HCT116 (cell line): ENCODE data around the gene TGFBR3. TPM values are rescaled to one million over a fixed set of nuclear protein-coding genes. Genes with fewer than 3 reads are reported as not detected.

Source experiments
- ATAC-seq: fragments of 200-7000 bp; cut with Tn5 transposase; 2 replicates; pipeline ENCODE4 v1.9.1; 2020; ENCODE audit warnings: mild to moderate bottlenecking, moderate library complexity
- BruUV-seq: library from RNA; stranded (reverse); fragments of 400-500 nt; replicated peaks from 2 replicates; lab custom pipeline; 2021; lab: Mats Ljungman, UMichigan
- CTCF ChIA-PET: fragments of 300-600 bp; sonication (Branson Sonifier 250); formaldehyde crosslinking; loops from one replicate; lab custom pipeline; 2021; ENCODE audit warnings: antibody characterized with exemption; lab: Charles Lee
- POLR2A ChIA-PET: fragments of 300-600, 350-600 bp; sonication (Branson Sonifier 250); formaldehyde crosslinking; loops from one replicate; lab custom pipeline; 2021; ENCODE audit warnings: antibody characterized with exemption; lab: Charles Lee
- RAD21 ChIA-PET, 2 experiments: fragments of 300-600 bp; sonication (Branson Sonifier 250); formaldehyde crosslinking; loops; one replicate each; lab custom pipeline; 2023; ENCODE audit warnings: low total read pairs in 2 of 2; ENCODE audit not compliant: uncharacterized antibody in 2 of 2, unreplicated experiment in 2 of 2, low non-redundant PET in 1 of 2; lab: Charles Lee
- DNase-seq: peaks from one replicate; pipeline ENCODE4 v3.0.0-alpha.2; 2010; ENCODE audit warnings: low read depth, low spot score
- H2AFZ ChIP-seq: fragments of 200-600 bp; shearing (Covaris generic), sonication (generic); 2 replicates; pipeline ENCODE4 v1.6.1; 2017; ENCODE audit warnings: low read depth, mixed run types, mixed read lengths, antibody characterized with exemption, low read length; ENCODE audit not compliant: poor library complexity, severe bottlenecking
- H3K27ac ChIP-seq: 2 replicates; pipeline ENCODE4 v1.5.1; 2012; ENCODE audit warnings: low read depth, low read length
- H3K27me3 ChIP-seq: fragments of 200-600 bp; sonication (generic); 2 replicates; pipeline ENCODE4 v1.6.1; 2016; ENCODE audit warnings: mixed run types, low read length, mixed read lengths; ENCODE audit not compliant: insufficient read depth
- H3K36me3 ChIP-seq, 2 experiments: fragments of 200-500 bp in 1 of 2; fragments of 200-600 bp in 1 of 2; sonication (Bioruptor generic) in 1 of 2; sonication (generic) in 1 of 2; 2 replicates each; pipeline versions ENCODE4 v1.5.1 to v1.6.1; 2014 to 2016; ENCODE audit warnings: low read length in 2 of 2, inconsistent platforms in 1 of 2, mixed read lengths in 1 of 2, mixed run types in 1 of 2; ENCODE audit not compliant: insufficient read depth in 2 of 2, control insufficient read depth in 1 of 2
- H3K4me1 ChIP-seq, 2 experiments: fragments of 200-600 bp in 1 of 2; sonication (generic) in 1 of 2; 2 replicates each; pipeline versions ENCODE4 v1.5.1 to v1.6.1; 2012 to 2017; ENCODE audit warnings: low read length in 2 of 2, inconsistent platforms in 1 of 2, mild to moderate bottlenecking in 1 of 2, mixed read lengths in 1 of 2, mixed run types in 1 of 2, moderate library complexity in 1 of 2; ENCODE audit not compliant: insufficient read depth in 2 of 2, control insufficient read depth in 1 of 2
- H3K4me2 ChIP-seq: fragments of 200-600 bp; sonication (generic); 2 replicates; pipeline ENCODE4 v1.6.1; 2017; ENCODE audit warnings: mixed run types, low read length, mixed read lengths
- H3K4me3 ChIP-seq, 2 experiments: fragments of 200-600 bp in 1 of 2; sonication (generic) in 1 of 2; replicated peaks in 1 of 2; 2 replicates each; pipeline ENCODE4 v1.5.1; 2011 to 2016; ENCODE audit warnings: low read length in 2 of 2, control low read depth in 1 of 2, low read depth in 1 of 2, mild to moderate bottlenecking in 1 of 2, mixed read lengths in 1 of 2, mixed run types in 1 of 2
- H3K79me2 ChIP-seq: fragments of 200-600 bp; sonication (generic); 2 replicates; pipeline ENCODE4 v1.6.1; 2017; ENCODE audit warnings: mild to moderate bottlenecking, mixed run types, low read length, moderate library complexity, mixed read lengths; ENCODE audit not compliant: insufficient read depth
- H3K9ac ChIP-seq: fragments of 200-600 bp; sonication (generic); 2 replicates; pipeline ENCODE4 v1.6.1; 2016; ENCODE audit warnings: low read length, mixed read lengths
- H3K9me2 ChIP-seq: fragments of 200-600 bp; sonication (generic), shearing (Covaris generic); 2 replicates; pipeline ENCODE4 v1.6.1; 2017; ENCODE audit warnings: mixed run types, mild to moderate bottlenecking, moderate library complexity; ENCODE audit not compliant: insufficient read depth
- H3K9me3 ChIP-seq, 2 experiments: fragments of 200-500 bp in 1 of 2; fragments of 200-600 bp in 1 of 2; sonication (Bioruptor generic) in 1 of 2; sonication (generic) in 1 of 2; 2 replicates each; pipeline ENCODE4 v1.6.1; 2014 to 2017; ENCODE audit warnings: low read length in 2 of 2, mixed read lengths in 2 of 2, inconsistent platforms in 1 of 2, low read depth in 1 of 2, mild to moderate bottlenecking in 1 of 2, mixed run types in 1 of 2, moderate library complexity in 1 of 2; ENCODE audit not compliant: control insufficient read depth in 1 of 2, insufficient read depth in 1 of 2
- H4K20me1 ChIP-seq: fragments of 200-600 bp; sonication (generic), shearing (Covaris generic); 2 replicates; pipeline ENCODE4 v1.6.1; 2017; ENCODE audit warnings: mixed run types, mild to moderate bottlenecking, moderate library complexity; ENCODE audit not compliant: insufficient read depth
- ATF3 ChIP-seq: IDR thresholded peaks from 2 replicates; pipeline ENCODE4 v1.6.1; 2012
- CBX3 ChIP-seq: IDR thresholded peaks from 2 replicates; pipeline ENCODE4 v1.6.1; 2012; ENCODE audit warnings: low read depth
- CEBPB ChIP-seq: IDR thresholded peaks from 2 replicates; pipeline ENCODE4 v1.6.1; 2012; ENCODE audit warnings: low read depth
- CTCF ChIP-seq, 3 experiments: fragments of 200-600 bp in 1 of 3; sonication (generic) in 1 of 3; IDR thresholded peaks in 2 of 3; conservative IDR thresholded peaks in 1 of 3; 2 replicates each; pipeline ENCODE4 v1.5.1; 2012 to 2017; ENCODE audit warnings: low read depth in 2 of 3, low read length in 2 of 3, antibody characterized with exemption in 1 of 3, borderline replicate concordance in 1 of 3, control low read depth in 1 of 3, mild to moderate bottlenecking in 1 of 3, mixed read lengths in 1 of 3, mixed run types in 1 of 3, moderate library complexity in 1 of 3; ENCODE audit not compliant: insufficient read depth in 1 of 3
- EGR1 ChIP-seq: IDR thresholded peaks from 2 replicates; pipeline ENCODE4 v1.6.1; 2012; ENCODE audit warnings: low read depth
- ELF1 ChIP-seq: IDR thresholded peaks from 2 replicates; pipeline ENCODE4 v1.6.1; 2012; ENCODE audit warnings: low read depth, borderline replicate concordance
- EZH2 ChIP-seq: fragments of 200-600 bp; sonication (generic); IDR thresholded peaks from 2 replicates; pipeline ENCODE4 v1.6.1; 2017; ENCODE audit warnings: antibody characterized with exemption, mixed run types
- FOSL1 ChIP-seq: IDR thresholded peaks from 2 replicates; pipeline ENCODE4 v1.6.1; 2012; ENCODE audit warnings: low read depth
- JUND ChIP-seq: IDR thresholded peaks from 2 replicates; pipeline ENCODE4 v1.6.1; 2012
- POLR2A ChIP-seq: IDR thresholded peaks from 2 replicates; pipeline ENCODE4 v1.7.0; 2011; ENCODE audit warnings: borderline replicate concordance; ENCODE audit not compliant: insufficient read depth, insufficient read length; ENCODE audit errors: extremely low read depth
- POLR2AphosphoS5 ChIP-seq: IDR thresholded peaks from 2 replicates; pipeline ENCODE4 v1.6.1; 2011; ENCODE audit warnings: mild to moderate bottlenecking, low read depth, low read length, moderate library complexity
- REST ChIP-seq: IDR thresholded peaks from 2 replicates; pipeline ENCODE4 v1.6.1; 2012; ENCODE audit warnings: low read depth
- SIN3A ChIP-seq: IDR thresholded peaks from 2 replicates; pipeline ENCODE4 v1.6.1; 2012; ENCODE audit warnings: low read depth
- SP1 ChIP-seq: IDR thresholded peaks from 2 replicates; pipeline ENCODE4 v1.6.1; 2012; ENCODE audit warnings: low read depth
- ZBTB33 ChIP-seq: IDR thresholded peaks from 2 replicates; pipeline ENCODE4 v1.6.1; 2011; ENCODE audit warnings: mild to moderate bottlenecking, low read length, moderate library complexity; ENCODE audit not compliant: insufficient replicate concordance; ENCODE audit errors: extremely low read depth
- ZFX ChIP-seq: fragments of 450-650 bp; IDR thresholded peaks from 2 replicates; pipeline ENCODE4 v1.6.1; 2017
- intact Hi-C: fragments of 100-400 bp; cut with micrococcal nuclease; formaldehyde crosslinking; loops from 2 replicates; pipeline ENCODE4 v1.10.0; 2022
- total RNA-seq: library from RNA; stranded (reverse); gene quantifications from one replicate; pipeline ENCODE4 v1.2.1, GENCODE V29; 2021; ENCODE audit not compliant: unreplicated experiment

TGFBR3 gene
- total RNA-seq, 1 experiment from 2014 or later: 7.1 TPM

- CTCF ChIA-PET: no interaction called here
- no peak for DNase-seq
Measured at GRCh38 chr1:91796390-91796654, 89.6 kb downstream of the TGFBR3 start.

More at GRCh38 chr1:91796390-91796654, 89.6 kb downstream of the TGFBR3 start:
- no peaks in the 10 kb centered on the region for H3K9me3 ChIP-seq
- peaks cover 14 to 21% of the 10 kb centered on the region in 2 experiments; a peak in 3 of 4 replicates for H3K4me1 ChIP-seq
- no peak for ATAC-seq
- BruUV-seq: no TSS peak
- H3K79me2 ChIP-seq: no peaks in the 10 kb centered on the region
- no peaks in the 10 kb centered on the region for H3K27me3 ChIP-seq
- no peak overlapping the region for H3K27ac ChIP-seq
- H3K4me2 ChIP-seq: no peak overlapping the region
- RAD21 ChIA-PET: no interaction called here
- no peak for TF ChIP-seq EGR1
- TF ChIP-seq POLR2AphosphoS5: no peak
- TF ChIP-seq FOSL1: no peak
- no peak for TF ChIP-seq CEBPB
- no peak for TF ChIP-seq ZBTB33
- no peak for TF ChIP-seq SIN3A
- no peak for TF ChIP-seq ATF3
- no peak for TF ChIP-seq CBX3
- TF ChIP-seq JUND: no peak
- no peak for TF ChIP-seq ELF1
- TF ChIP-seq SP1: no peak
- no peak for TF ChIP-seq POLR2A
- TF ChIP-seq ZFX: no peak
- no peak for TF ChIP-seq CTCF (IDR thresholded peaks at IDR 0.05 in 2 of 3, conservative IDR thresholded peaks at IDR 0.05 in 1 of 3; ENCODE audit: borderline replicate concordance in 1 of 3, insufficient read depth in 1 of 3, low read depth in 2 of 3, low read length in 2 of 3)
- no peak for TF ChIP-seq REST
- TF ChIP-seq EZH2: no peak
- H3K9ac ChIP-seq: no peak overlapping the region
- no peaks in the 10 kb centered on the region for H4K20me1 ChIP-seq
- intact Hi-C loops: no loop called here
- H3K9me2 ChIP-seq: no peaks in the 10 kb centered on the region
- no peaks in the 10 kb centered on the region for H3K36me3 ChIP-seq
- POLR2A ChIA-PET: no interaction called here
- H3K4me3 ChIP-seq: no peak overlapping the region
- H2AFZ ChIP-seq: no peak overlapping the region
